ENCODE measurements around the gene CAPN10.
A peak's percentile ranks its signal among the peaks of the same experiment; 100 is the strongest.

Gene CAPN10

DNA sequence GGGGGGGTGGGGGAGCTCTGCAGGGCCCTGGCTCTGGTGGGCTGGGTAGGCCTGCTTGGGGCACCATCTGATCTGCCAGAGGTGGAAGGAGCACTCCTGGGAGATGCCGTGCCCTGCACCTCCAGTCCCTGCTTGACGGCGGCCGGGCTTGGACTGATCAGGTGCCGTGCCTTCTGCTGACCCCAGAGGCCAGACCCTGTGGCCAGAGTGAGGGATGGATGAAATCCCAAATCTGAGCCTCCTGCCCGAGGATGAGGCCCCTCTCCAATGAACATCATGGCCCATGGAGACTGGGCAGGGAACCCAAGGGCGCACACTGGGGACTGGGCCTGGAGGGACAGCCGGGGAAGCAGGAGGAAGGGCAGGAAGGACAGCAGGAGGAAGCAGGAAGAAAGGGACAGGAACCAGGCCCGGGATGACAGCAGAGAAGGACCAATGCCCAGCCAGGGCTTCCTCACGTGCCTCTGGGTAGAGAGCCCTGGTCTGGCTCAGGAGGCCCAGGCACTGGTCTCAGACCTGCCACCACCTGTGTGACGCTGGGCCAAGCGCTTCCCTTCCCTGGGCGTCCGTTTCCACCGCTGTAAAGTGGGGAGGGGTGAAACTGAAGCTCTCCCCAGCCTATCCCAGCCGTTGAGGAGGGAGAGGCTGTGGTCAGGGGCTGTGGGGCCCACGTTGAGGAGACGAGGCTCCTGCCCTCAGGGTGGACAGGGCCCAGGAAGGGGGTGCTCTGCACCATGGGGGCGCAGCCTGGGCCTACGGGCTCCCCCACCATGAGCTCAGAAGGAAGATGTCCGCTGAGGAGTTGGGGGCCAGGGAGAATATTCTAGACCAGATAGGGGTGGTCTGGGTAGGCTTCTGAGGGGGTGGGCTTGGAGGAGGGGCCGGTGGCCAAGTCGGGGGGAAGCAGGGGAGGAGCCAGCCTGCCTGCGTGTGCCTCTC lies 37.7 kb downstream of the CAPN10 start:
- no peak for DNase-seq (ENCODE audit: low read depth)

- peak; percentile 71 for DNase-seq (ENCODE audit: low read depth)
These were observed 38.6 kb downstream of the CAPN10 start, which contains the start of gene GPR35 for GRCh38 chr2:240624950-240625621. Gene GPR35, plus strand, starts transcription at chr2:240625480. Its CDS starts 4,473 bp downstream, at chr2:240629953.

- DNase-seq (ENCODE audit: low read depth): no peak
These were observed 40.2 kb downstream of the CAPN10 start for GRCh38 chr2:240626531-240627300.

DNA sequence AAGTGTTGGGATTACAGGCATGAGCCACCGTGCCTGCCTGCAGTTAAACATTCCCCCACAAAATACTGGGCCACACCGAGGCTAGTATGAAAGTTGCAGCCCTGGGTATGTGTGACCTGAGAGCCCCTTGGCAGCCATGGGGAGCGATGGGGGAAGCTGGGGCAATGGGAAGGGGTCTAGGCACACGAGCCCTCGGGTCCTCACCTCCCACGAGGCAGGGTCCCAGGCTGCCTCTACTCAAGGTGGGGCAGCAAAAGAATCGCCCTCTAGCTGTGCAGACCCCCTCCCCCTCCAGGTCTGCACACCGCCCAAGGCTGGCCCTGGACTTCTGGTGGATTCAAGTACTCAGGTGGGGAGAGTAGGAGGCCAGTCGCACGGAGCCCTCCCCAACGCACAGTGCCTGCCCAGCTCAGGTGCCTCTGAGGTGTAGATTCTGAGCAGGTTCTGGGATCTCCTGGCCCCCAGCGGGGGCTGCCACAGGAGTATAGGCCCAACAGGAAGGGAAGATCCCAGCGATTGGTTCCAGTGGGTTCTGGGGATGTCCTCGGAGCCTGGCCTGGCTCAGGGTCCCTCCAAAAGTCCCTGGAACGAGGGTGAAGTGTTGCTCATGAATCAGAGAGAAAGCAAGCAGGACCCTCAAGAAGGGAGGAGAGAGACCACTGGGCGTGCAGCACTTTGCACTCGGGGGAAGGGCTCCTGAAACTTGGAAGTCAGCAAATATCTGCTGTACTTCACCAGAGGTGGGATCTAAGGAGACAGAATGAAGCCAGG lies 41.4 kb downstream of the CAPN10 start:
- DNase-seq (ENCODE audit: low read depth): no peak

- no peak for DNase-seq (ENCODE audit: low read depth)
These were observed 41.9 kb downstream of the CAPN10 start for GRCh38 chr2:240628507-240628807.

DNA sequence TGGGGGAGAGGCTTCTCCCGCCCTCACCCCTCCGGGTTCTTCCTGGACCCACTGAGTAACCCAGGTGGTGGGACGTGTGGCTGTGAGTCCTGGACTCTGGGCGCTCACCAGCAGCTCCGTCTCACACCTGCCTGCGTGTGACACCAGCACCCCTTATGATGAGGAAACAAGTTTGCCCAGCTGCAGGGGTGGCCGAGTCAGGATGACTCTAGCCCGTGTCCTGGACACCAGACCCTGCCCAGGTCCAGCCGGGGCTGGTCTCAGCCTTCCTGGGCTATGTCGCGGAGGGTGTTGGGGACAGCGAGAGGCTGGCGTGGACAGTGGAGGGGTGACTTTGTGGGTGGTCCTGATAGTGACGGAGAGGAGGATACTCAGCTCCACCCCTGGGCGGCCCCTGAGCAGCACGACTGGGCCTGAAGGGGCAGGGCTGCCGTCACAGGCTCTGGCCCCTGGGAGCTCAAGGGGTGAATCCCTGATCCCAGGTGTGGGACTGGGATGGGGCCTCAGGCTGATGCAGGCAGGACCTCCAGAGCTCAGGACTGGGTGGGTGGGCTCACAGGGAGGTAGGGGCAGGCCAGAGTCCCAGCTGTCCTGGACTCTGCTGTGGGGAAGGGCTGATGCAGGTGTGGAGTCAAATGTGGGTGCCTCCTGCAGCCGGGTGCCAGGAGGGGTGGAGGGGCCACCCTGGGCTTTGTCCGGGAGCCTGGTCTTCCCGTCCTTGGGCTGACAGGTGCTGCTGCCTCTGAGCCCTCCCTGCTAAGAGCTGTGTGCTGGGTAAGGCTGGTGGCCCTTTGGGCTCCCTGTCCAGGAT lies 42.5 kb downstream of the CAPN10 start:
- no peak for DNase-seq (ENCODE audit: low read depth)

- no peak for DNase-seq (ENCODE audit: low read depth)
These were observed 43.1 kb downstream of the CAPN10 start for GRCh38 chr2:240629619-240629967.

GRCh38 chr2:240629968-240630770 lies 43.6 kb downstream of the CAPN10 start:
- DNase-seq (ENCODE audit: low read depth): no peak

GRCh38 chr2:240630771-240631547 lies 44.4 kb downstream of the CAPN10 start:
- DNase-seq (ENCODE audit: low read depth): no peak

DNA sequence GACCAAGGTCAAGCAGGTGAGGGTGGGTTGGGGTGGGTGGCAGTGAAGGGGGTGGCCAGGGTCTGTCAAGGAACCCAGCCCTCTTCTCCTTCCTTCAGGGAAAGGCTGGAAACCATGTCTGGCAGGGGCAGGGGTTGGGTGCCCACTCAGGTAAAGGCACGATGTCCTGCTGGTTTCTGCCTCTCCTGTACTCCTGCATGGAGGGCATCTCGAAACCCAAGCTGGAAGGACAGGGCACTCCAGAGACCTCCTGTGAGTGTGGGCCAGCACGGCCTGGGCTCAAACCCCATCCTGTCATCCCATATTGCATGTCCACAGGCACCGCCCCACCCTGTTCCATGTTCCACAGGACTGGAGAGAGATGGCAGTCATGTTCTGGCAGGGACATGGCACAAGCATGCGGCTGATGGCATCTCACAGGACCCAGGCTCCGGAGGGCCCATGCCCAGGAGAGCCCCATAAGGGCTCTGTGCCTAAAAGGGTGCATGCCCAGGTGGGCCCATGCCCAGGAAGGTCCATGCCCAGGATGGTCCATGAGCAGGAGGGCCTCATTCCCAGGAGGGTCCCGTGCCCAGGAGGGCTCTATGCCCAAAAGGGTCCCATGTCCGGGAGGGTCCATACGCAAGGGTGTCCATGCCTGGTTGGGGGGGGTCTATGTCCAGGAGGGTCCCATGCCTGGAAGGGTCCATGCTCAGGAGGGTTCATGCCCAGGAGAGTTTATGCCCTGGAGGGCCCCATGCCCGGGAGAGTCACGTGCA lies 45.2 kb downstream of the CAPN10 start:
- DNase-seq (ENCODE audit: low read depth): no peak

DNA sequence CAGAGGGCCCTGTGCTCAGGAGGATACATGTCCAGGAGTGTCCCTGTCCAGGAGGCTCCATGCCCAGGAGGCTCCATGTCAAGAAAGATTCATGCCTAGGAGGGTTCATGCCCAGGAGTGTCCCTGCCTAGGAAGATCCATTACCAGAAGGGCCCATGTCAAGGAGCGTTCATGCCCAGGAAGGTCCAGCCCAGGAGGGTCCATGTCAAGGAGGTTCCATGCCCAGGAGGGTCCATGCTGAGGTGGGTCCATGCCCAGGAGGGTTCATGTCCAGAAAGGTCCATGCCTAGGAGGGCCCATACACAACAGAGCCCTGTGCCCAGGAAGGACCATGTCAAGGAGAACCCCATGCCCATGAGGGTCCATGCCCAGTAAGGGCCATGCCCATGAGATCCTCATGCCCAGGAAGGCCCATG lies 45.8 kb downstream of the CAPN10 start:
- no peak for DNase-seq (ENCODE audit: low read depth)

GRCh38 chr2:240635121-240635997 lies 48.8 kb downstream of the CAPN10 start:
- DNase-seq (ENCODE audit: low read depth): no peak

- no peak for DNase-seq (ENCODE audit: low read depth)
These were observed 49.5 kb downstream of the CAPN10 start for GRCh38 chr2:240635998-240636547.

GRCh38 chr2:240636563-240637115 lies 50.1 kb downstream of the CAPN10 start:
- no peak for DNase-seq (ENCODE audit: low read depth)

GRCh38 chr2:240637116-240637900 lies 50.8 kb downstream of the CAPN10 start:
- DNase-seq (ENCODE audit: low read depth): no peak

- DNase-seq (ENCODE audit: low read depth): no peak
These were observed 51.4 kb downstream of the CAPN10 start for GRCh38 chr2:240637901-240638345.

Measured in stimulated activated CD8-positive, alpha-beta memory T cell treated with anti-CD3 and anti-CD28 coated beads, Interleukin-12 subunit alpha, Interleukin-12 subunit beta, amount 100 ng/mL, for 4 hours (primary cell).